ENCODE measurements around the gene STYXL1.

GRCh38 chr7:75992083-75992755 is 55.6 kb downstream of the STYXL1 start:
- TF ChIP-seq CTCF (conservative IDR thresholded peaks at IDR 0.05 in 1 of 2, IDR thresholded peaks at IDR 0.05 in 1 of 2; ENCODE audit: extremely low read depth in 1 of 2, insufficient read depth in 1 of 2, low read depth in 1 of 2, low read length in 2 of 2) (no peak), EZH2 (IDR thresholded peaks at IDR 0.05; ENCODE audit: borderline replicate concordance, low read length) (no peak)

Measured in mammary epithelial cell (primary cell).